LoVo (cell line): ENCODE measurements around the gene PTRH1.

Experiments used
- DNase-seq: peaks from one replicate; pipeline ENCODE4 v3.0.0-alpha.2; 2016; ENCODE audit warnings: low spot score

PTRH1 gene

GRCh38 chr9:127694890-127695720 lies 20.4 kb downstream of the PTRH1 start:
- no peak for DNase-seq

DNA sequence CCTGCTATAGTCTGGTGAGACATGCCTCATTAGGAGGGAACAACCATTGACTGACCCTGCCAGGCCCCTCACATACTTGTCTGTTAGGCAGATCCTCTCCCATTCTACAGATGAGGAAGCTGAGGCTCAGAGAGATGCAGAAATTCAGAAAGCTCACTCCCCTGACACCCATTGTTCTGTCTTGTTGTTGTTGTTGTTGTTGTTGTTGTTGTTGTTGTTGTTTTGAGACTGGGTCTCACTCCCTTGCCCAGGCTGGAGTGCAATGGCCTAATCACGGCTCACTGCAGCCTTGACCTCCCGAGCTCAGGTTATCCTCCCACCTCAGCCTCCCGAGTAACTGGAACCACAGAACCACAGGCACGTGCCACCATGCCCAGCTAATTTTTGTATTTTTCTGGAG lies 21.8 kb downstream of the PTRH1 start:
- DNase-seq = no peak

DNA sequence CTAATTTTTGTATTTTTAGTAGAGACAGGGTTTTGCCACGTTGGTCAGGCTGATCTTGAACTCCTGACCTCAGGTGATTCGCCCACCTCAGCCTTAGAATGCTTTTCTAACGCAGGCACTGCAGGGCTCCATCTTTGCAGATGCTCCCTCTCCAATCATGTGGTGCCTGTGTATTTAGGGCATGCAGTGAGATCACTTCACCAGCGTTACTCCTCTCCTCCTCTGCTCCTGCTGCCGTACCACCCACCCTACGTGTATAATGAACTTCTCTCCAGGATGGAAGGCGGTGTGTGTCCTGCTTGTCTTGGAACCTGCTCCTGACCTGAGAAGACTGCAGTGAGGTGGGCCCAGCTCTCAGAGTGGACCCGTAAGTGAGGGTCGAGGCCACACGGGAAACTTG lies 22.3 kb downstream of the PTRH1 start:
- no peak for DNase-seq

- DNase-seq = no peak
These were observed 23.4 kb downstream of the PTRH1 start for GRCh38 chr9:127692071-127692470.

DNA sequence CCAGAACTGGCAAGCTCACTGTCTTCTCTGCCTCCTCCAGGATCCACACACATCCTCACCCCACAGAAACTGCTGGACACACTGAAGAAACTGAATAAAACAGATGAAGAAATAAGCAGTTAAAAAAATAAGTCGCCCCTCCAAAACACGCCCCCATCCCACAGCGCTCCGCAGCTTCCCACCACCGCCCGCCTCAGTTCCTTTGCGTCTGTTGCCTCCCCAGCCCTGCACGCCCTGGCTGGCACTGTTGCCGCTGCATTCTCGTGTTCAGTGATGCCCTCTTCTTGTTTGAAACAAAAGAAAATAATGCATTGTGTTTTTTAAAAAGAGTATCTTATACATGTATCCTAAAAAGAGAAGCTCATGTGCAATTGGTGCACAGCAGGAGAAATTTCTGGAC lies 24.7 kb downstream of the PTRH1 start:
- DNase-seq = no peak

- DNase-seq = no peak
These were observed 26.0 kb downstream of the PTRH1 start for GRCh38 chr9:127689329-127690000.

DNA sequence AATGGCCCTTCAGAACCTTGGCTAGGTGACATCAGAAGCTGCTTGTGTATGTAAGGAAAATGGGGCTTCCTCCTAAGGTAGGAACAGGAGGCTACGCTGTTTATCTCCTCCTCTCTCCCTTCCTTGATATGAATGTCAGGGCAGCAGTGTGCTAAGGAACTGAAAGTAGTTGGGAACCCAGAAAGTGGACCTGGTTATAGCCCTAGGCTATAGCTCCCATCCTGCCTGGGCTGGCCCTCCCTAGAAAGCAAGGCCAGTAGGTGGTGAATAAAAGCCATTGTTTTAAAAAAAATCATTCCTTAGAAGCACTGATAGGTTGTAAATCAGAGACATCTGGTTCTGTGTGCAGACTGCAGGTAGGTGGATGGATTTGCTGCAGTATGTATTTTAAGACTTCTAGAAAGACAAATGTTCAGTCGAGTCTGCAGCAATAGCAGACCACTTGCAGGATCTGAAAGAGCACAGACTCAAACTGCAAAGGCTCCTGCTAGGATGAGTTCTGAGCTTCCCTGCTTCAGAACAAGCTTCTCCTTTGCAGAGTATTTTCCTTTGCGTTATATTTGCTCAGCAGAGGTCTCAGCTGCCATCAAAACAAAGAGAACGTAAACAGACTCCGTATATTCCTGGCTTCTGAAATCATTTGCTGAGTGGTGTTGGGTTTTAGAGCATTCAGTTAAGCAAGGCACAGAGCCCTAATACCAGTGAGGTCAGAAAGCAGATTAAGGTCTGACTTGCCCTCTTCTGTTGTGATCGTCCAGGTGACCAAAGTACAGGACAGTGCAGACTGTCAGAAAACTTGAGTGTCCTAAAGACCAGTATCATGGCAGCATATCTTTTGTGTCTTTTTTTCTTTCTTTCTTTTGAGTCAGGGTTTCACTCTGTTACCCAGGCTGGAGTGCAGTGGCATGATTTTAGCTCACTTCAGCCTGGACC lies 28.7 kb downstream of the PTRH1 start:
- DNase-seq = no peak

DNA sequence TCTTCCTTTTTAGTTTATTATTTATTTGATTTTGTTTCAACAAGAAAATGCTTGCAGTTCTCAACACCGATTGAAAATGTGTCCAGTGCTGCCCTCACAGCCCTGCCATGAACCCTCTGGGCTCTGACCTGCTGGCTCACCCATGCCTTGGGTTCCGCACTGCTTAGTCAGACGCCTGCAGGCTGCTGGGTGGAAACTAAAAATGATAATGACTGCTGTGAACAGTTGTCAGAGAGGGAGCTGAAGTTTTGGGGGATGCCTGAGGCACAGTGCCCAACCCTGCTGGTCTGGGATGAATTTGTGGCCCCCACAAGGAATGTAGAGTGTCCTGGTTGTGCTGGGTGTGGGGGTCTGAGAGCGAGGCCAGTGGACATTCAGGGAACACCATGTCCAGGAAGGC lies 30.9 kb downstream of the PTRH1 start:
- DNase-seq = no peak

DNA sequence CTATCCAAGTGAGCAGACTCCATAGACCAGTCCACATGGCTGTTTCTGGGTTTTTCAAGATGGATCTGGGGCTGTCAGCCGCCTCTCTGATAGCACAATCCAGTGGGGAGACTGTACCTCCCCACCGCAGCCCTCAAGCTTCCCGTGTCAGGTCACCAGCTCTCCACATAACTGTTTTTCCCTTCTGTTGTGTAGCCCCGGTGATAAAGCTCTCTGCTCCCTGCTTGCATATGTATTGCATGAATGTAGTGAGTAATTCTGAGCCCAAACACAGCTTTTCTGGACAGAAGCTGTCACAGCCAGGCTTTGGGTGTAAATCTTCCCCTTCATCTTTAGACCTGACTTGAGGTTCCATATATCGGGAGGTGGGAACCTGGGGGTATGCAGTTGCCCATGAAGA lies 31.7 kb downstream of the PTRH1 start:
- no peak for DNase-seq

DNA sequence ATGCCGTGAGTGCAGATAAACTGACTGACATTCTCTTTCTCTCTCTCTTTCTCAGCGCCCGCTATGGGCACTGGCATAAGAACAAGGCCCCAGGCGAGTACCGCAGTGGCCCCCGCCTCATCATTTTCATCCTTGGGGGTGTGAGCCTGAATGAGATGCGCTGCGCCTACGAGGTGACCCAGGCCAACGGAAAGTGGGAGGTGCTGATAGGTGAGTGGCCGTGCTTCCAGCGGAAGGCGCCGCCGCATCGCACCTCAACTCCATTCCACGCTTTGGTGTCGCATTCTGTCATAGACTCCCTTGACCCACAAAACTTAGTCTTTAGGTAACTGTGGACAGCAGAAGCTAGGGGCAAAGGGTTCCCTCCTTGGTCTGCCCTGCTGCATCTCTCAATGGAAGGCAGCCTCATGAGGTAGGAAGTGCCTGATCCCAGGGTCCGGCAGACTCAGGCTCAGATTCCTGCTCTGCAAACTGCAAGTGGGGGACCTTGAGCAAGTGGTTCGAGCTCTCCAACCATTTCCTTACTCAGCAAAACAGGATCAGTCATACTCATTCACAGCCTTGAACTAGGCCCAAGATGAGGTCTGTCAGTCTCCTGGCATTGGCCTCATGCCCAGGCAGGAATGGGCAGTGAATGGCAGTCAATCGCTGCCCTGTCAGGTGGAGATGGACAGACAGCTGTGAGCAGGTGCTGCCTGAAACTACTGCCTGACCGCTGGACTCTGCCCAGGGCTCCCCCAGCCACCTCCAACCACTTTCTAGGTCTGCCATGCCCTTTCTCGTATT lies 32.9 kb downstream of the PTRH1 start:
- DNase-seq = no peak

DNA sequence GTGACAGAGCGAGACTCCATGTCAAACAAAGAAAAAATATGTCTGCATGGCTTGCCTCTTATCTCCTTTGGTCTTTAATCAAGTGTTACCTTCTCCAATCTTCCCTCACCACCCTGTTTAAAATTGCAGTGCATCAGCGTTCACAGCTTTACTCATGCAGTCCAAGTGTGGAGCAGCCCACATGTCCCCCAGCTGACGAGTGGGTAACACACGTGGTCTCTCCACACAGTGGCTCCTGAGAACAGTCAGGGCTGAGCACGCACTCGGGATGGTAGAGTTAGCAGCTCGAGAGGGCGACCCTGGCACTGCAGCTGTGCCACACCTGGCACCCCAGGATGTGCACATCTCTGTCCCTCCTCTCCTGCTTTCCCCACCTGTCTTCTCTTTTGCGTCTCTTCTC lies 34.6 kb downstream of the PTRH1 start:
- no peak for DNase-seq

DNA sequence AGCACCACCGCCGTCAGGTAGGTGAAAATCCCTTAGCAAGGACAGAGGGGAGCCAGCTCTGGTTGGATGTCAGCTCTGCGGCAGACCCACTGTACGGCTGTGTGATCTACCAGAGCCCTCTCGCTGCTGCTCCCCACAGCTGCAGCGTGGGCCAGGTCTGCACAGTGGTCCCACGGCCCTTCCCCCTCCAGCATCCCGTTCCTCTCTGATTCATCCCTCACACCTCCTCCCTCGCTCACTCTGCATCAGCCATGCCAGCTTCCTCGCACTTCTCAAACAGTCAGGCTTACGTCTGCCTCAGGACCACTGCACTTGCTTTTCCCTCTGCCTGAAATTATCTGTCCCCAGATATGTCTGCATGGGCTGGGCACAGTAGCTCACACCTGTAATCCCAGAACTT lies 35.2 kb downstream of the PTRH1 start:
- DNase-seq = no peak

DNA sequence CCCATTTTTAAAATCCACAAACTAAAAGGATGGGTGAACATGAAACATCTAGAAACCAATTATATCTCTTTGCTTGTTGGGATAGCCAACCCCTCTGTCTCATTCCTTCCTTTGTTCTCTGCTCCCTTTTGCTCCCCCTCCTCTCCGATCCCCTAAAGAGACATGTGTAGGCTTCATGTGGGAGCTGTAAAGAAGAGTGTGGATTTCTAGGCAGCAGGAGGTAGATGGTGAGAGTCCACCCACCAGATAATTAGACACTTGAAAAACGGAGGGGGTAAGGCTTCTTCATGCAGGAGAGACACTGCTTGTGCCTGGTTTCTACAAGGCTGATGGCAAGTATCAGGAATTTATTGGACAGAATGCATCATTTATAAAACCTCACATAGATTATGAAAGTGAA lies 36.0 kb downstream of the PTRH1 start:
- no peak for DNase-seq

- no peak for DNase-seq
These were observed 38.8 kb downstream of the PTRH1 start for GRCh38 chr9:127676638-127677037.

DNA sequence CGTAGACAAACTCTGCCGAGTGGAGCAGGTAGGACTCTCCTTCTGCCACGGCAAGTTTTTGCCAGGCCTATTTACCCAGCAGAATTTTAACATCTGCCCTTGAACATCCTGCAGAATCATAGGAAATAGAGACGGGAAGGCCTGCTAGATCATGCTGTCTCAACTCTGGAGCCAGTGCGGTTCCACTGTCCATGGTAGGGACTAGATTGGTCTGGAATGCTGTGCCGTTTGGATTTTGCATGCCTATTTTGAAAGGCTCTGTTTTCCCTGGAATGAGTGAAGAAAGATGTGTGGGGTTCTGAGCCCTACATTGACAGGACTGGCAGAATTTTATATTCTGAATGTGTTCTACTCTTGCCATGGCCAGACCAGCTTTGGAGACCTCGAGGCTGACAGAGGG lies 42.2 kb downstream of the PTRH1 start:
- DNase-seq = no peak

GRCh38 chr9:127667906-127668305 lies 47.6 kb downstream of the PTRH1 start:
- DNase-seq = no peak

DNA sequence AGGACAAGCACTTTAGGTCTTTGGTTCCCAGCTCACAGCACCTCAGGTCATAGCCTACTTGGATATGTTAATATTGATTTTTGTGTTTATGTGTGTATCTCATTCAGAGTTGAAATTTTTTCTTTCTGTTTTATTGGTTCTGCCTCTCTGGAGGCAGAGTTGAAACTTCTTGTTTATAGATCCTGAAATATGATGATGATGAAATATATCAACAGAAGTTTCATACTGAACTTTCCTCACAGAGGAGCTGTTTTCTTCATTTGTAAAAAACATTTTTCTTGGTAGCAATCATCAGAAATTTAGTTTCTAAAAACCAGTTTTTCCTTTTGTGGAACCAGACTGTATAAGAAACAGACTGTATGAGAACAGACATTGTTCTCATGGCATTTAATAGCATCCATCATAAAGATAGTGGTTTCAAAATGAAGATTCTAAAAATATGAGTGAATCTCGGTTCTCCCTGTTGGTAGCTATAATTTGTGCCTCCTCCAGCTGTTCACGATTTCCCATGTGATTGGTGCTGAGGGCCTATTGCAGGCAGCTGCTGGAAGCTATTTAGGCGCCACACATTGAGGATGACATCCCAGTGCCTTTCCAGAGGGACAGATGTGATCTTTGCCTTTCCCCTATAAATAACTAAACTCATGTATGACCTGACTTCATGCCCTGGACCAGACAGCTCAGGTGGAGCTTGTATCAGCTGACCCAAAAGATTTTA lies 48.2 kb downstream of the PTRH1 start:
- no peak for DNase-seq

DNA sequence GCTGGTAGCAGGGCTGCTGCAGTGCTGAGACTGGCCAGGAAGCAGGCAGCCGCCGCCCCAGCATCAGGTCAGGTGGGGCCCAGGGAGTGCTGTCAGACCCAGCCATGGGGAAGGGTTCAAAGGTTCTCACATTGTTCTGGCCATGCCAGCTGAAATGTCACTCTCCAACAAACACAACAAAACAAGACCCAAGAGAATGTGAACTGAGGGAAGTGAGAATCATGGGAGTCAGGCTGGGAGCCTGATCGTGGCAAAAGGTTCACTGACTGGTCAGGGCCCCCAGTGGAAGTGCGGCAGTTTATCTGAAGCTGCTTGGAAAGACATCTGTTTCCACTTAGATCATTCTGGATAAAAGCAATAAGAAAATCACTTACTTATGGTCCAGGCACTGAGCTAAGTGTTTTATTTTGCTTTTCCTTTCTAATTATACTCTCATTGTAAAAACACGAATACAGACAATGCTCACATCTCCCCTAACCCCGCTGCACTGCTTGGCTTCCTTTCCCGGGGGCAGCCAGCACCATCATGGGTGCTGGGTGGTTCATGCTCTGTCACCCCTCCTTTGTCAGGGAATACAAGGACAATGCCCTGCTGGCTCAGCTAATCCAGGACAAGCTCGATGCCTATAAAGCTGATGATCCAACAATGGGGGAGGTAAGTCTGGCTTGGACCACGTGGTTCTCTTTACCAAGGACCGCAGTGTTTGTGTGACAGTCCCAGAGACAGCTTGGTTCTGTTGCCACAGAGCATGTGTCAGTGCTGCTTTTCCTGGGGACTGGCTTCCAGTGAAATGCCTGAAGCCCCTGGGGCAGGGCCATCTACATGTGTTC lies 50.6 kb downstream of the PTRH1 start:
- no peak for DNase-seq

DNA sequence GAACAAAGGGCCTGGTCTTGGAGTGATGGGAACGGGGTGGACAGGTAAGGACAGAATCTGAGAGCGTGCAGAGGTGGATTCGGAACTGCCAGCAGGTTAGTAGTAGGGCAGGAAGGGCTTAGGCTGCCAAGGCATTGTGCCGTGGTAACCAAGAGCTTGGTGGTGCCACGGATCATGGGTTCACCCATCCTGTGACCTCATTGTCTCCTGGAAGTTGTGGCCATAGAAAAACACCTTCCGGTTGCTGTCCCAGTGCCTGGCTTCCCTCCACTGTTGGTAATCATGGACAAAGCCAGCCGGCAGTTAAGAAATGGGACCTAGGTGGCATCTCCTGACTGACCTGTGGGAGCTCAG lies 51.2 kb downstream of the PTRH1 start:
- DNase-seq = no peak
